HuH-7.5 (cell line): Measurements from ENCODE around the gene ERI3.

Experiments used
- DNase-seq: peaks from one replicate; pipeline ENCODE4 v3.0.0; 2011; ENCODE audit warnings: low spot score

ERI3 gene

GRCh38 chr1:44283524-44284173 is 71.4 kb downstream of the ERI3 start:
- DNase-seq, result peak; percentile 62

DNA sequence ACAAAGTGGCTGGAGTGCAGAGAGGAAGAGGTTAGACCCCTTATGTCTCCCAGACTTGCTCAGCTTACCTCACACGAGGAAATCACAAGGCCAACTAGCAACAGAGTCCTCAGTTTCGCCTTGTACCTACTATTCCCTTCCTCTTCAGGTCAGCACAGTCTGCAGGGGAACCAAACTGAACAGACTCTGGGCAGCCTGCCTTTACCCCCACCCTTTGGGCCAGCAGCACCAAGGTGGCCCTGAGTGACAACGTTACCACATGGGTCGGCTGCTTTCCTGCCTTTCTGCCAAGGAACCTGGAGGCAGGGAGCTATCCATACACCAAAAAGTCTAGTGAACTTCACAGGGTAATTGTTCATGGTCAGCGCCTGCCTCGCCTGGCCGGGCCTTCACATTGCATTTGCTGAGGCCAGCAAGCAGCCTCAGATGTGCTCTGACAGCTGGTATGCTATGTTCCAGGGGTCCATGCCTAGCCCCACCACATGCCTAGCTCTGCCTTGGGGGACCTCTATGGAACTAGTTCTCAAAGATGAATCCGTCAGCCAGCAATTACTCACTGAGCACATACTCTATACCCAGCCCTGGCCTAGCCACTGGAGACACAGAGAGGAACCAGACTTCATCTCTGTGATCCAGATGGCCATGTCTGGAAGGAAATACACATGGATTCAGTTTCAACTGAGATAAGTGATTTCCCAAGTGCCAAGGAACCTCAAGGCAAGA is 72.2 kb downstream of the ERI3 start:
- no peak for DNase-seq

DNA sequence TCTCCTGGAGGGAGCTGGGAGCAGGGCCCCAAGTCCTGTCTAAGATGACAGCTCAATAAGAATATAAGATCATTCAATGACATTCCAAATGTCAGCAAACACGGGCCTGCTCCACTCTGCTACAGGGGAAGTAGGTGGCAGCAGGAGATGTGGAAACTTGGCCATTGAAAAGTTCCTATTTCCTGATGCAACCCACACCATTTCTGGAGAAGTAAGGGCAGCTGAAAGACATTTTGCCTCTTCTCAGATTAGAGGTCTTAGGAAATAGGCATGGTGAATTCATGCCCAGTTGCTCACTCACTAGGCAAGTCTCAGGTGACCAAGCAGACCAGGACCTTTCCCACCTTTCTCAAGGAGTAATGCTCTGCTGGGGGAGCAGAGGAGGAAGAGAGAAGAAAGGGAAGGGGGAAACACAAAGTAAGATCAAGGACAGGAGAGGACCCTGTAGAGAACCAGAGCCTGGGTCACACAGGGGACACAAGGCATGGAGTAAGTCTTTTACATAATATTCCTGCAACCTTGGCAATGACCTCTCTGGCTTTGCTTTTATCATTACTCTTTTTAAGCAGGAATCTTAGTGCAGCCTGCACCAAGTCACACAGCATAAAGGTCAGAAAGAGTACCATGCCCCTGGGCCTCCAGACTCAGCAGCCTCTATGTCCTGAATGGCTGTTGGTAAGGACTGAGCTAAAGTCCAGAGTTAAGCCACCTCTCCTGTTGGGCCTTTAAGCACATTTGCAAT is 72.9 kb downstream of the ERI3 start:
- no peak for DNase-seq

GRCh38 chr1:44276901-44277300 is 78.2 kb downstream of the ERI3 start:
- no peak for DNase-seq

- no peak for DNase-seq
Observed at GRCh38 chr1:44275991-44276405, 79.1 kb downstream of the ERI3 start.

DNA sequence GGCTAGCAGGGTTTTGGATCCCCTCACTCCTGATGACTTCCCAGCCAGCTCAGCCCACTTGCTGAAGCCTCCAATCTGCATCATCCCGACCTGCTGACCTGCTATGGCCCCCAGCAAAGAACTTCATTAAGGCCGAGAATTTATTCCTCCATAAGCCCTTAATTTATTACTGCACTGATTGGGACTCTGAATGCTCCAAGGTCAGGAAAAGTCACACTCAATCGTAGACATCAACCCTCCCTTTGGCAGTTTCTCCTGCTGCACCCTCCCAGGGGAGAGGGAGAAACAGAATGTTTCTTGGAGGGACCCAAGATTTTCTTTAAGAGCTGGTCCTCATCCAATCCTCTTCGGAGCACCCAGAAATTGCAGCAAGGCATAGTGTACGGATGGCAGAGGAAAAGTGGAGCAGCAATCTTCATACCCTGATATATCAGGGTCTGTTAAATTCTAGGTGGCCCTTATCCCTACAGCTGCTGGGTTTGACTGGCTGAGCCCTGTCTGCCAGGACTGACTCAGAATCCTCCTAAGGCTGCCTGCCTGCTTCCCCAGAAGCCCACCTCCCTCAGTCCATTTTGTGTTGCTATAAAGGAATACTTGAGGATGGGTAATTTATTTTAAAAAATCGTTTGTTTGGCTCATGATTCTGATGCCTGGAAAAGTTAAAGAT is 79.6 kb downstream of the ERI3 start:
- DNase-seq, result no peak

GRCh38 chr1:44273560-44274350 is 81.3 kb downstream of the ERI3 start:
- no peak for DNase-seq

DNA sequence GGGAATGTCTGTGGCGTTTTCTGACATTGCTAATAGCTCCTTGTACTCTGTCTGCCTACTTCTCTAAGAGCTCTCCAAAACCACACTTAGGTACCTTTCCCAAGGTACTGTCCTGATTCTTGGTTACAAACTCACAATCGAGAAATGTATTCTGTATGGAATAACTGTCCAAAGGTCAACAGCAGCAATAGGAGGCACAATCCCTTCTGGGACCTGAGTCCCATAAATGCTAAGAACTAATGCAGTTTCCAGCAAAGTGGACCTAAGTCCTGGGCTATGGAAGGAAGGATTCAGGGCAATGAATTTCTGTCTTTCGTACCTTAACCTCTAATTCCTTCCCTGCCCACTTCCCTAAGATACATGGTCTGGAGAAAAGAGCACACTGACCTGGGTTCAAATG is 82.1 kb downstream of the ERI3 start:
- DNase-seq, result no peak

- no peak for DNase-seq
Observed at GRCh38 chr1:44271646-44272045, 83.4 kb downstream of the ERI3 start.

DNA sequence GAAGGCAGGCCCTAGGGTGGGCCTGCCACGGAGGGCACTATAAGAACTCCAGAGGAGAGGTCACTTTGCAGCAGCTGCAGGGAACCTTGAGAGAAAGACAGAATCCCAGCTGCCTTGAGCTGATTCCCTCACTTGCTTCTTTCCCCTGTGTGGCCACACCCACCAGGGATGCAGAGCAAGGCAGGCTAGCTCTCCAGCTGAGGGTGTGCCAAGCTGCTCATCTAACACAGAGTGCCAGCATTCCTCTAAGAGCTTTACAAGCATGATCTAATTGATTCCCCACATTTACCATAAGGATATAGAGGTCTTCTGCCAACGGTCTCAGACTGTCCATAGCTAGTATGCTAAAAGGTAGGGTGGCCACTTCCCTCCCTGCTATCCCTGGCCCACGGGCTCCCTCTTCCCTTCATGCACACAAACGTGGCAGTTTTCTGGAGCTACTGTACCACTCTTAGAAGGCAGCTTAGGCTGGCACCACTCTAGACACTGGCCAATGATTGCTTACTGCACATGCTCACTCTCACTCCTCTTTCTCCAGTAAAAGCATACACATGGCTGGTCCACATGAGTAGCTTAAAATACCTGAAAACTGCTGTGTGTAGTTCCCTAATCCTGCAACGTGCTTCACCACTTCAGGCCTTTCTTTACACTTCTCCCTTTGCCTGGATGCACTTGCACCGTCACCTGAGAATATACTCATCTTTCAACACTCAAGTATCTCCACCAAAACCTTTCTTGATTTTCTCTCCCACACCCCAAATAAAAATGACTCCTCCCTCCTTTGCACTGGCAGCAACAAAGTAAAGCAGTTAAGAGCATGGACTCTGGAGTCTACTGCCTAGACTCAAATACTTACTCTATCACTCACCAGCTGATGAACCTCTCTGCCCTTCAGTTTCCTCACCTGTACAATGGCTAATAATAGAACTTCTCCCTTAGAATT is 84.1 kb downstream of the ERI3 start:
- DNase-seq, result no peak

DNA sequence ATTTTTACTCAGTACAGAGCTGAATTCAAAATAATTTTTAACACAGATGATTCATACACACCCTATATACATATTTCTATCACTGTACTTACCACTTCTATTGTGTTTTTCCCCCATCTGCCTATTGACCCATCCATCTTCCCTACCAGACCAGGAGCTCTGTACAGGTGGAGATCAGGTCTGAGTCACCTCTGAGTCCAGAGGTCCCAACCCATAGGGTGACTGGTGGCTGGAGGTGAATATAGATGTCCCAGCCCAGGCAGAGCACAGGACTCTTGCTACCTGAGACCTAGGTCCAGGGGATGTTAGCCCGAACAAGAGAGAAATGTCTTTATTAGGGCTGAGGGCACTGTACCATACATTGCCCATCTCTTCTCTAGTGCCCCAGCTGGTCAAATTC is 87.0 kb downstream of the ERI3 start:
- no peak for DNase-seq

DNA sequence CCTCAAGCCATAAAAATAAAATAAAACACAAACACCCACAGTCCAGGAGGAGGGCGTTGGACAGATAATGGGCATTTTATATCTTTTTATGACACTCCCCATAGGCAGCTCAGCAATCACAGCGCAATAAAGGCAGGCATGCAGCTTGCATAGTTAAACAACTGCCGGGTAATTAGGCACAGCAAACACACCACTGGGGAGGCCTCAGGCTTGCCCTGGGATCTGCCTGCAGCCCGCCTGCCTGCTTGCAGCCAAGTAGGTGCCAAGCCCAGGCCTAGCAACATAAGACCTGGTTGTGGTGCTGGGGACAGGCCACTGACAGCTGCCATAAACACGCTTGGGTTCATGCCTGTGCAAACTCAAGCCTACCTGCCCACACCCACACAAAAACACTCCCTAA is 87.6 kb downstream of the ERI3 start:
- no peak for DNase-seq

DNA sequence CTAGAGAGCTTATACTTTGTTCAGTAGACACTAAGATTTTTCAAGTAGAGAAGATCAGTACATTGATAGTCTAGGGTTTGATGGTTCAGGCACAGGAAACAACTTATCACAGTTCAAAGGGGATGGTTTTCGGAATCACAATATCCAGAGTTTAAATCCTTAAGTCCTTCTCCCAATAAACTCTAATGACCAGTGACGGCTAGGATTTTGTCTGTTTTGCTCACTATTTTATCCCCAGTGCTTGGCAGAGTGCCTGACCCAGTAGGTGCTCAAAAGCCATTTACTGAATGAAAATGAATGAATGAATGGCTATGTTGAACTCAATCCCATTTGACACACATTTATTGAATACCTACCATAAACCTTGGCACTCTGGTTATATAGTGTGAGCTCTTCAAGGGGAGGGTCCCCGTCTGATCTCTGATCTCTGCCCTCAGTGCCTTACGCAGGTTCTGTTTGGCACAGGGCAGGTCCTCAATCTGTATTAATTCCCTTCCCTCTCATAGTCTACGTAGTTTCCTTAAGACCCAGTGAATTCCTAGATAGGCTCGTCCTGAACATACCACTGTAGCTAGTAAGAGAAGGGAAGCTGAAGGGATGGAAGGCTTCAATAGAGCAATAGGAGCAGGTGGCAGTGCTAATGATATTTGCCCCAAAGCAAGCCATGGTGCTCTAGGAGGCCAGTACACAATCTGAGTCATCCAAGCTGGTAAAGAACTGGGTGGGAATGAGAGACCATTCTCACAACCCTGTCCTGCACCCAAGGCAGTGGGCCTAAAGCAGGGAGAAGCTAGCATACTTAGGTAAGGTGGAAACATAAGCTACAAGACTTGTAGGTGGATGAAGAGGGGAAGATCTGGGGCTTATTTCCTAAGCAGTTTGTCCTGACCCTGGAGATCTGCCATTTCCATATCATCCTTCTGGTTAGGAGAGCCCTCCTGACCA is 88.4 kb downstream of the ERI3 start:
- DNase-seq, result no peak

DNA sequence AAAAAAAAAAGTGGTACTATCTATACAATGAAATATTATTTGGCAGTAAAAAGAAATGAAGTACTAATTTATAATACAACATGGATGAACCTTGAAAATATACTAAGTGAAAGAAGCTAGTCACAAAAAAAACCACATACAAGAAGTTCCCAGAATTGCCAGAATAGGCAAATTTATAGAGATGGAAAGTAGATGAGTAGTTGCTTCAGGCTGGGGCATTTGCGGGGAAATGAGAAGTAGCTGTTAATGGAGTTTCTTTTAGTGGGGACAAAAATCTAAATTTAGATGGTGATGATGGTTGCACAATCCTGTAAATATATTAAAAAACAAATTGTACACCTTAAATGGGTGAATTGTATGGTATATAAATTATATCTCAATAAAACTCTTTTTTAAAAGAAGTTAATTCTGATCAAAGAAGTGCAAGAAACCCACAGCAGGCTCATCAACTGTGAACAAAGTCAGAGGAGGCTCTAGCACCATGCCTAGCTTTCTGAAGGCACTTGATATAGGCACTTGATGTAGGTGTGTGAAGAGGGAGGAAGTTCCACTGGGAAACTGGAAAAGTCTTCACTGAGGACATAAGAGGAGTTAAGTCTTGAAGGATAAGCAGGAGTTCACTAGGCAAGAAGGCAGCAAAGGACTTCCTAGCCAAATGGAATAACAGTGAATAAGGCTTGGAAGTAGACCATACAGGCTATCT is 89.2 kb downstream of the ERI3 start:
- no peak for DNase-seq

DNA sequence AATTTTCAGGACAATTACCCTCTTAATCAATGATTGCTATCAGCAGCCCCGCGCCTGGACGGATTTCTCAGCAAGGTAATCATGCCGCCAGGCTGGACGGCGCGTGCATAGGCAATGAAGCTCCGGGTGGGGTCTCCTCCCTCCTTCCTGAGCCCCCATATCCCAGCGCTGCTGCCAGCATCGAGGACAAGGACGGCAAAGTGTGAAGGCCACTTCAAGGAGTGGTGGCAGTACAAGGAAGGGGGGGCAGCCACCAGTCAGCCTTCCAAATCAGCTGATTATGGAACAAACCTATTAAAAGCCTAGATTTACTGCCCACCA is 90.6 kb downstream of the ERI3 start:
- DNase-seq, result no peak

DNA sequence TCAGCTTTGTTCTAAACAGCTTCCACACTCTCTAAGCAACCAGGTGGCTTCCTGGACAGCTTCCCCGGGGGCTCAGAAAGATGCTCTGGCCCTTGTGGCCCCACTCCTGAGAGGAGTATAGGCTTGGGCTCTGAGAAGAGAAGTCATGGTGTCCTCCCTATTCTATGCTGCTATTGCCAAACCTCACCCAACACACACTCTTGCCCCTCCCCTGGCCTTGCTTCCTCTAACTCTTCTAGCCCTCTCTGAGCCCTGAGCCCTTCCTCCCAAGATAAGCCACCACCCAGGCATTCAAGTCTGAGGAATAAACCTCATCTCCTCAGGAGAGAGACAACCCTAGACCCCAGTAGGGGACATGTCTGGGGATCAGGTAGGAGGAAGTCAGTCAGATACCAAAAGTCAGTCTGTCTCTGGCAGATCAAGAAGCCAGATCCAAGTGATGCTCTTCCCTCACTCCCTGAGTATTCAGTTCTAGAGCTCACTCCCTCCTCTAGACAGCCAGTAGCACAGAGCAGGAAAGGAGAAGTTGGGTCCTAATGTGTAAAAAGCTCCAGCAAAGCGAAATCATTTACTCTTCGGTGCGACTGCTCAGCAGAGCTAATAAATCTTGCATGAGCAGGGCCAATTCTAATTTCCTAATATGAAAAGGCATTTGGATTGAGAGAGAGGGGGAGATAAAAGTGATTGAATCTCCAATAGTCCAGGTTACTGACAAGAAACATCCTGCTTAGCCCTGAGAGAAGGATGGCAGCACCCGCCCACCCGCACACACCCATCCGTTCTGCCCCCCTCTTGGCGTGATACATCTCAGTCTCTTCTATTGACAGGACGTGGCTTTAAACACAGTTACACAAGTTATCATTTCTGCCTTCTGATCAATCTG is 91.2 kb downstream of the ERI3 start:
- no peak for DNase-seq

DNA sequence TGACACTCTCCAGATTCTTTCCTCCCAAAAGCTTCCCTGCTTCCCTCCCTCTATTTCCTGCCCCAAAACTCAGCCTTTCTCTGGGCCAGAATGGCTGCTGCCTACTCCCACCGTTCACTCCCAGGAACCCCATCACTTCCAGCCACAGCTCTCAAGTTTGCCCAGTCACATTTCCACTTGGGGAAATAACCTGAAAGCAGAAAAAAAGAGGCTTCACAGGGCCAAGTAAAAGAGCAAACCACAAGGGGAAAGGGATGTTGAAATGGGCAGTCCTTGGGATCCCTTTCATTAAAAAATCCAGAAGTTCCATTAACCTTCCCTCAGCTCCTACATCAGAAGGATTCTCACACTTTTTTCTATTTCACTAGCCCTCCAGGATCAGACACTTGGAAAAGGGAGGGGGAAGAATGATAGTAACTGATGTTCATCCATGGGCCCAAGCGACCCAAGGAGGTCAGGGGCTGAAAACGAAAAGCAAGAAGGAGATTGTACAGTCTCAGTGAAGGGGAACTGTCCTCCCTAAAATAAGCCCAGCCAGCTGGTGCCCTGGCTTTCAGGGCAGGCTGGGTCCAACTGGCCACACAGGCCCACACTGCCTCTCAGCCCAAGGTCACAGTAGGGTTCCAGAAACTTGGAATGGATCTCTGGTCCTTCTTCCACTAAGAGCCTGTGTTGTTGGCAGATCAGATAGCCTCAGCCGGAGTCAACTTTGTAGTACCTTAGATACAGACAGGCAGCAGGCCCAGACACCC is 92.1 kb downstream of the ERI3 start:
- no peak for DNase-seq
